Thyroid gland (tissue), 4 donors: ENCODE results near the gene ACSM6. TPM values are rescaled to one million over a fixed set of nuclear protein-coding genes. Genes with fewer than 3 reads are reported as not detected.
"Not testable (repeated sequence)": the region's sequence is repeated elsewhere in the genome, so short reads cannot be mapped to it uniquely, and the experiment has no call there.

Source experiments
- DNase-seq, 2 donors: peaks; one replicate each; pipeline ENCODE4 v3.0.0-alpha.2; 2019
- H3K27ac ChIP-seq, 3 donors: fragments of 200-600 bp; sonication (generic); 1 replicate in 2 of 3; 2 replicates in 1 of 3; pipeline ENCODE4 v1.5.1; 2016 to 2019; ENCODE audit warnings: mild to moderate bottlenecking in 1 of 3, moderate library complexity in 1 of 3
- H3K27me3 ChIP-seq: fragments of 200-600 bp; sonication (generic); one replicate; pipeline ENCODE4 v1.5.1; 2019
- H3K36me3 ChIP-seq, 2 donors: fragments of 200-600 bp; sonication (generic); one replicate each; pipeline ENCODE4 v1.5.1; 2016 to 2019
- H3K4me1 ChIP-seq, 2 donors: fragments of 200-600 bp; sonication (generic); one replicate each; pipeline ENCODE4 v1.5.1; 2017 to 2019
- H3K4me3 ChIP-seq, 3 donors: fragments of 200-600 bp; sonication (generic); replicated peaks in 1 of 3; 1 replicate in 2 of 3; 2 replicates in 1 of 3; pipeline ENCODE4 v1.5.1; 2016; ENCODE audit warnings: mild to moderate bottlenecking in 1 of 3
- H3K9me3 ChIP-seq: fragments of 200-600 bp; sonication (generic); one replicate; pipeline ENCODE4 v1.5.1; 2017
- POLR2A ChIP-seq, 2 donors: fragments of 450-650 bp; IDR thresholded peaks; one replicate each; pipeline ENCODE4 v1.6.1; 2017; ENCODE audit warnings: antibody characterized with exemption in 2 of 2, mild to moderate bottlenecking in 2 of 2, moderate library complexity in 1 of 2
- WGBS, 2 donors: methylation state at CpG; one replicate each; pipeline ENCODE4 v1.1.5; 2017; 5-methylcytosine and 5-hydroxymethylcytosine counted together
- intact Hi-C: fragments of 100-400 bp; cut with DNase I; formaldehyde crosslinking; loops from one replicate; pipeline ENCODE4 v1.15.1; 2023
- total RNA-seq, 4 donors: library from RNA; depleted of rRNA; stranded (reverse); fragments of >200 nt; gene quantifications; one replicate each; pipeline ENCODE4 v1.2.3, GENCODE V29; 2016
- TF ChIP-seq, protein P1 (sequence below), 6 experiments: fragments of 200-600 bp in 3 of 6; fragments of 450-650 bp in 3 of 6; sonication (generic) in 3 of 6; IDR thresholded peaks; one replicate each; pipeline ENCODE4 v1.5.1; 2016 to 2019; ENCODE audit warnings: antibody characterized with exemption in 6 of 6, mild to moderate bottlenecking in 2 of 6, inconsistent platforms in 1 of 6, moderate library complexity in 1 of 6

Gene ACSM6
- total RNA-seq, 4 donors from 2014 or later = 0.54 to 0.63 (median 0.56) TPM; not detected in 1

DNA sequence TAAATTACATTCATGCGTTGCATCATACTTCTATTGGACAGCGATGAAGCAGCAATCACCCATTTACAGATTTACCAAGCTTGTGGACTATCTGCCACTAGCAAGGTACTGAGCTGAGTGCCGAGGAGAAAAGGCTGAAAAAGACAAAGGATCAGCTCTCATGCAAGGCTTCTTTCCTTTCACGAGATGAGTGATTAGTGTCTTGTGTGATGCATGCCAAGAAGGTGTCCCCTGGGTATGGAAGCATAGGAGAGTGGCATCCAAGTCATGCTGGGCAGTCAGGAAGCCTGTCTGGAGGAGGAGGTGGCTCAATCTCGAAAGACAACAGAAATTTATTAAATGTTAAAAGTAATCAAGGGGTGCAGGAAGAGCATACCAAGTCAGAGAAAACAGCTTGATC is 40.9 kb downstream of the ACSM6 start:
- Histone ChIP-seq H3K4me1 (peaks cover 3 to 7% of the 10 kb centered on the region in 2 donors), H3K9me3 (no peaks in the 10 kb centered on the region), H3K27ac (no peak overlapping the region), H3K27me3 (no peaks in the 10 kb centered on the region), H3K4me3 (no peak overlapping the region), H3K36me3 (peaks cover 27 to 47% of the 10 kb centered on the region in 2 donors)
- no peak for TF ChIP-seq POLR2A (IDR thresholded peaks at IDR 0.05)
- TF ChIP-seq, protein P1, sequence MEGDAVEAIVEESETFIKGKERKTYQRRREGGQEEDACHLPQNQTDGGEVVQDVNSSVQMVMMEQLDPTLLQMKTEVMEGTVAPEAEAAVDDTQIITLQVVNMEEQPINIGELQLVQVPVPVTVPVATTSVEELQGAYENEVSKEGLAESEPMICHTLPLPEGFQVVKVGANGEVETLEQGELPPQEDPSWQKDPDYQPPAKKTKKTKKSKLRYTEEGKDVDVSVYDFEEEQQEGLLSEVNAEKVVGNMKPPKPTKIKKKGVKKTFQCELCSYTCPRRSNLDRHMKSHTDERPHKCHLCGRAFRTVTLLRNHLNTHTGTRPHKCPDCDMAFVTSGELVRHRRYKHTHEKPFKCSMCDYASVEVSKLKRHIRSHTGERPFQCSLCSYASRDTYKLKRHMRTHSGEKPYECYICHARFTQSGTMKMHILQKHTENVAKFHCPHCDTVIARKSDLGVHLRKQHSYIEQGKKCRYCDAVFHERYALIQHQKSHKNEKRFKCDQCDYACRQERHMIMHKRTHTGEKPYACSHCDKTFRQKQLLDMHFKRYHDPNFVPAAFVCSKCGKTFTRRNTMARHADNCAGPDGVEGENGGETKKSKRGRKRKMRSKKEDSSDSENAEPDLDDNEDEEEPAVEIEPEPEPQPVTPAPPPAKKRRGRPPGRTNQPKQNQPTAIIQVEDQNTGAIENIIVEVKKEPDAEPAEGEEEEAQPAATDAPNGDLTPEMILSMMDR (IDR thresholded peaks at IDR 0.05) = no peak
- 85 to 89% methylated on average over 5 of the region's 5 CpGs for WGBS, 2 donors
- no peak for DNase-seq
- intact Hi-C loops = no loop called here

DNA sequence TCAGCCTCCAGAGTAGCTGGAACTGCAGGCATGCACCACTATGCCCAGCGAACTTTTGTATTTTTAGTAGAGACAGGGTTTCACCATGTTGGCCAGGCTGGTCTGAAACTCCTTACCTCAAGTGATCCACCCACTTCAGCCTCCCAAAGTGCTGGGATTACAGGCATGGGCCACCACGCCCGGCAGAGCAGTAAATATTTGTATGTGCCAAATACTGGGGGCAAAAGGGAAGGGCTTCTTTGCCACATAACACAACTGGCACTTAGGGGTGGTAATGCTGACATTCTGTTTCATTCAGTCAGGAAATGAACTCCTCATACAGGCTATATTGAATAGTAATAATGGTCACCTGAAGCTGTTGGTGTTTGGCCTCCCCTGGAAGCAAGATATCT is 41.6 kb downstream of the ACSM6 start:
- H3K36me3 ChIP-seq = peaks cover 27 to 54% of the 10 kb centered on the region in 2 donors
- H3K4me3 ChIP-seq = no peak overlapping the region
- no peaks in the 10 kb centered on the region for H3K27me3 ChIP-seq
- no peak for DNase-seq
- WGBS, 2 donors = 72 to 88% methylated on average over 3 of the region's 3 CpGs
- TF ChIP-seq, protein P1 (IDR thresholded peaks at IDR 0.05) = no peak
- TF ChIP-seq POLR2A (IDR thresholded peaks at IDR 0.05) = no peak
- no peaks in the 10 kb centered on the region for H3K9me3 ChIP-seq
- no peak overlapping the region for H3K27ac ChIP-seq
- no peaks in the 10 kb centered on the region for H3K4me1 ChIP-seq
- intact Hi-C loops = no loop called here

DNA sequence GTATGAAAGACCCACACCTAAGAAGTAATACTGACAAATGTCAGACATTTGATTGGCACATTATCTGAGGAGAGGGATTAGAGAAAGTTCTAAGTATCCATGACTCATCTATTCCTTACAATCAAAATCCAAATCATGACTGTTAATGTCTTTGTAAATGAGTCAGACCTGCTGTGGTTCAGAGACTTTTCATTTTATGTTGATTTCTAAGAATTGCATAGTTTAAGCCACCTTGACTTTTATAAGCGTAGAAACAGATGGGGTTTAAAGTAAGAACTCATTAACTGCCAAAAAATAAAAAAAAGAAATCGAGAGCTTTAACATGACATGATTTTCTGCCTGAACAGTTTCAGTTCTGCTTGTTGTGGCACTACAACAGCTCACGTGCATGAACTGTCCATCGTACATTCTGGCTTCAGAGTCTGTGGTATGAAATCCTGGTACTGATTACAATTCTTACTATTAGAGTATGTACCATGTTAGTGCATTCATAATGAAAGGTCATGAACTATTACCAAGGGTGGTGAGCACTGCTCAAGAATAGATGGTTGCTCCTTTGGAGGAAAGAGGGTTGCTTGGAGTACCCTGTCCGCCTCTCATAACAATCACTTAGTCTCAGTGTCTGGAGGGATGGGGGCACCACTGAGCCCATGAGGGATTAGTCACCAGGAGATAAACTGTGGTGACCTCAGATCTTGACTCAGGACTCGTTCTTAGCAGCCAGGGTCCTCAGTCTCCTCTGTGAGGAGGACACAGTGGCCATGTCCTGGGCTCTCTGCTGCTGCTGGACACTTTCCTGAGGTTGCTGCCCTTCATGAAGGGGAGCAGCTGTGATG is 42.2 kb downstream of the ACSM6 start:
- intact Hi-C loops = no loop called here
- H3K36me3 ChIP-seq = peaks cover 27 to 57% of the 10 kb centered on the region in 2 donors

DNA sequence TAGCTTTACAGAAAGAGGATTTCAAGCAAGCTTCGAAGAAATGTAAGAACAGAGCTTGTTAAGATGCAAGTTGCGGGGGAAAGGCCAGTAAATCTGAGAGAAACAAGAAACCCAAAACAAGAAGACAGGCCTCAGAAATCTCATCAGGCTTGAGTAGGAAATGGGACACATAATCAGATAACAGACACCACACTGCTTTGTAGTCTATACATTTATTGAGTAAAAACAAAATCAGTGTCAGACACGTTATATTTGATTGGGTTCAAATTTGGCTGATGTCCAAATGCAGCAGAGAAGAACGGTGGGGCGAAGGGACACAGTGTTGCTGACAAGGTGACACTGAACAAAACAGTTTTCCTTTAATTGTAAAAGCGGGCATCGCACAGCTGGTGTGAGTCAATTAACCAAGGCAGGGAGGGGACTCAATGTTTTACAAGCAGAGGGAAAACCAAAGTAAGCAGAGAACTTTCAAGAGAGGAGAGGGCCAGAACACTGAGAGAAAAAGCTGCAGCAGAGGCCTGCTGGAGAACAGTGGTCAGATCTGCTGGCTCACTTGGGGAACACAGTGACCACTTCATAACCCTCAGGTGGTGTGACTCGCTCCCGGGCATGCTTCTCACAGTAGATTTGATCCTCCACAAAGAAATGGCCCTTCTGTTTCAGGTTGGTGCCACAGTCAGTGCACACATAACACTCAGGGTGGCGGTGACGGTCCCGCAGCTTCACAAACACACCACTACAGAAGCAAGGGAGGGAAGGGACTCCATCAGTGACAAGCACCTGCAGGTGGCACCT is 43.5 kb downstream of the ACSM6 start:
- no peaks in the 10 kb centered on the region for H3K27me3 ChIP-seq
- no peaks in the 10 kb centered on the region for H3K4me1 ChIP-seq
- TF ChIP-seq, protein P1 (IDR thresholded peaks at IDR 0.05) = no peak
- no peak for TF ChIP-seq POLR2A (IDR thresholded peaks at IDR 0.05)
- DNase-seq = no peak
- no peaks in the 10 kb centered on the region for H3K9me3 ChIP-seq
- no peak overlapping the region for H3K4me3 ChIP-seq
- H3K36me3 ChIP-seq = peaks cover 27 to 57% of the 10 kb centered on the region in 2 donors
- H3K27ac ChIP-seq = no peak overlapping the region
- intact Hi-C loops = no loop called here
- WGBS, 2 donors = 85 to 94% methylated on average over 9 to 12 of the region's 12 CpGs

More for the DNA sequence above, 42.2 kb downstream of the ACSM6 start:
- WGBS, 2 donors = 81 to 86% methylated on average over 6 of the region's 6 CpGs
- no peak for DNase-seq
- Histone ChIP-seq H3K4me1 (no peaks in the 10 kb centered on the region), H3K27ac (no peak overlapping the region), H3K4me3 (no peak overlapping the region), H3K9me3 (no peaks in the 10 kb centered on the region), H3K27me3 (no peaks in the 10 kb centered on the region)
- TF ChIP-seq POLR2A (IDR thresholded peaks at IDR 0.05) = no peak
- TF ChIP-seq, protein P1 (IDR thresholded peaks at IDR 0.05) = no peak

DNA sequence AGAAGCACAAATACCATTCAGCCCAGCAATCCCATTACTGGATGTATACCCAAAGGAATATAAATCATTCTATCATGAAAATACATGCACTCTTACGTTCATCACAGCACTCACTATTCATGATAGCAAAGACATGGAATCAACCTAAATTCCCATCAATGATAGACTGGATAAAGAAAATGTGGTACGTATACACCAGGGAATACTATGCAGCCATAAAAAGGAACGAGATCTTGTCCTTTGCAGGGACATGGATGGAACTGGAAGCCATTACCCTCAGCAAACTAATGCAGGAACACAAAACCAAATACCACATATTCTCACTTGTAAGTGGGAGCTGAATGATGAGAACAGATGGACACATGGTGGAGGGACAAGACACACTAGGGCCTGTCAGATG is 46.1 kb downstream of the ACSM6 start:
- not testable (repeated sequence) for H3K4me3 ChIP-seq, H3K9me3 ChIP-seq, H3K27ac ChIP-seq, DNase-seq, H3K27me3 ChIP-seq
- peaks cover 22 to 46% of the 10 kb centered on the region in 2 donors for H3K36me3 ChIP-seq
- WGBS, 2 donors = 93 to 96% methylated on average over 3 of the region's 3 CpGs
- H3K4me1 ChIP-seq = peaks cover 6 to 11% of the 10 kb centered on the region in 2 donors
- intact Hi-C loops = loop anchor here (10.0 kb wide), 1 partner anchor 55 kb away; no protein-coding TSS in a partner anchor
